Neural progenitor cell (in vitro differentiated cells): ENCODE measurements around the gene SCFD1.

Source experiments
- EZH2 ChIP-seq: fragments of 200-600 bp; sonication (generic); IDR thresholded peaks from 2 replicates; pipeline ENCODE4 v1.6.1; 2017; ENCODE audit warnings: antibody characterized with exemption, mild to moderate bottlenecking, moderate library complexity
- EZH2phosphoT487 ChIP-seq: fragments of 200-600 bp; sonication (generic); IDR thresholded peaks from 2 replicates; pipeline ENCODE4 v1.6.1; 2017; ENCODE audit warnings: antibody characterized with exemption
- TF ChIP-seq, protein P1 (sequence below): fragments of 200-600 bp; sonication (generic); IDR thresholded peaks from 2 replicates; pipeline ENCODE4 v1.5.1; 2017; ENCODE audit warnings: antibody characterized with exemption, mild to moderate bottlenecking

DNA sequence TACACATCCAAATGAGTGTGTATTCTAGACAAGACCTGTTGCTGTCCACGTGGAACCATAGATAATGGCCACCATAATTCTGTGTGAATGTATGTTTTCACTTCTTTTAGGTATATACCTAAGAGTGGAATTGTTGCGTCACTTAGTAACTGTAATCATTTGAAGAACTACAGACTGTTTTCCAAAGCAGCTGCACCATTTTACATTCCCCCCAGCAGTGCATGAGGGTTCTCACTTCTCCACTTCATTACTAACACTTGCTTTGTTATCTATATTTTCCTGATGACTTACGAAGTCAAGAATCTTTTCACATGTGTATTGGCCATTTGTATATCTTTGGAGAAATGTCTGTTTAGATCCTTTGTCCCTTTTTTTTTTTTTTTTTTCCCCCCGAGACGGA, 106.4 kb downstream of the SCFD1 start:
- TF ChIP-seq, protein P1, sequence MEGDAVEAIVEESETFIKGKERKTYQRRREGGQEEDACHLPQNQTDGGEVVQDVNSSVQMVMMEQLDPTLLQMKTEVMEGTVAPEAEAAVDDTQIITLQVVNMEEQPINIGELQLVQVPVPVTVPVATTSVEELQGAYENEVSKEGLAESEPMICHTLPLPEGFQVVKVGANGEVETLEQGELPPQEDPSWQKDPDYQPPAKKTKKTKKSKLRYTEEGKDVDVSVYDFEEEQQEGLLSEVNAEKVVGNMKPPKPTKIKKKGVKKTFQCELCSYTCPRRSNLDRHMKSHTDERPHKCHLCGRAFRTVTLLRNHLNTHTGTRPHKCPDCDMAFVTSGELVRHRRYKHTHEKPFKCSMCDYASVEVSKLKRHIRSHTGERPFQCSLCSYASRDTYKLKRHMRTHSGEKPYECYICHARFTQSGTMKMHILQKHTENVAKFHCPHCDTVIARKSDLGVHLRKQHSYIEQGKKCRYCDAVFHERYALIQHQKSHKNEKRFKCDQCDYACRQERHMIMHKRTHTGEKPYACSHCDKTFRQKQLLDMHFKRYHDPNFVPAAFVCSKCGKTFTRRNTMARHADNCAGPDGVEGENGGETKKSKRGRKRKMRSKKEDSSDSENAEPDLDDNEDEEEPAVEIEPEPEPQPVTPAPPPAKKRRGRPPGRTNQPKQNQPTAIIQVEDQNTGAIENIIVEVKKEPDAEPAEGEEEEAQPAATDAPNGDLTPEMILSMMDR: no peak
- no peak for TF ChIP-seq EZH2phosphoT487
- TF ChIP-seq EZH2: no peak
